Lower lobe of right lung (tissue), 2 donors: ENCODE data around the gene CCDC134. TPM values are rescaled to one million over a fixed set of nuclear protein-coding genes. Genes with fewer than 3 reads are reported as not detected.

ENCODE experiments used
- ATAC-seq, 2 donors: fragments of 200-7000 bp; cut with Tn5 transposase; one replicate each; pipeline ENCODE4 v1.9.1; 2020 to 2022; ENCODE audit warnings: mild to moderate bottlenecking in 2 of 2, moderate library complexity in 2 of 2
- DNase-seq: peaks from one replicate; pipeline ENCODE4 v3.0.0-alpha.2; 2020
- H3K27ac ChIP-seq: fragments of 200-600 bp; one replicate; pipeline ENCODE4 v1.8.0; 2022
- H3K27me3 ChIP-seq: fragments of 200-600 bp; one replicate; pipeline ENCODE4 v1.8.0; 2022; ENCODE audit warnings: low read depth
- H3K36me3 ChIP-seq: fragments of 200-600 bp; one replicate; pipeline ENCODE4 v1.8.0; 2022; ENCODE audit warnings: mild to moderate bottlenecking
- H3K4me1 ChIP-seq: fragments of 200-600 bp; one replicate; pipeline ENCODE4 v1.8.0; 2022
- H3K4me3 ChIP-seq: fragments of 200-600 bp; one replicate; pipeline ENCODE4 v1.8.0; 2022; ENCODE audit warnings: mild to moderate bottlenecking
- H3K9me3 ChIP-seq: fragments of 200-600 bp; one replicate; pipeline ENCODE4 v1.8.0; 2022
- intact Hi-C: fragments of 100-400 bp; cut with DNase I; formaldehyde crosslinking; loops from one replicate; pipeline ENCODE4 v1.11.0; 2022
- total RNA-seq: library from RNA; stranded (reverse); fragmentation: NEBNext Ultra II Directional; extraction: Animal tissue kit (Norgen Biotek cat#: 25700); gene quantifications from one replicate; pipeline ENCODE4 v1.2.1, GENCODE V29; 2021
- TF ChIP-seq, protein P1 (sequence below): fragments of 200-600 bp; IDR thresholded peaks from one replicate; pipeline ENCODE4 v1.8.0; 2022; ENCODE audit warnings: antibody characterized with exemption, mild to moderate bottlenecking
- donor health status: DM: no; HTN: yes; CAD: no; lungs with severe emphysema.

CCDC134 gene
- total RNA-seq, 1 donor from 2014 or later: 7.9 TPM

GRCh38 chr22:41818596-41818995, 18.1 kb downstream of the CCDC134 start:
- H3K4me3 ChIP-seq: no peak overlapping the region

GRCh38 chr22:41819257-41819656, 18.8 kb downstream of the CCDC134 start:
- H3K27me3 ChIP-seq: no peaks in the 10 kb centered on the region
- no peak for ATAC-seq
- H3K36me3 ChIP-seq: peaks cover 6% of the 10 kb centered on the region
- no peaks in the 10 kb centered on the region for H3K9me3 ChIP-seq
- DNase-seq: no peak
- no peak overlapping the region for H3K27ac ChIP-seq
- H3K4me3 ChIP-seq: no peak overlapping the region
- intact Hi-C loops: no loop called here
- TF ChIP-seq, protein P1, sequence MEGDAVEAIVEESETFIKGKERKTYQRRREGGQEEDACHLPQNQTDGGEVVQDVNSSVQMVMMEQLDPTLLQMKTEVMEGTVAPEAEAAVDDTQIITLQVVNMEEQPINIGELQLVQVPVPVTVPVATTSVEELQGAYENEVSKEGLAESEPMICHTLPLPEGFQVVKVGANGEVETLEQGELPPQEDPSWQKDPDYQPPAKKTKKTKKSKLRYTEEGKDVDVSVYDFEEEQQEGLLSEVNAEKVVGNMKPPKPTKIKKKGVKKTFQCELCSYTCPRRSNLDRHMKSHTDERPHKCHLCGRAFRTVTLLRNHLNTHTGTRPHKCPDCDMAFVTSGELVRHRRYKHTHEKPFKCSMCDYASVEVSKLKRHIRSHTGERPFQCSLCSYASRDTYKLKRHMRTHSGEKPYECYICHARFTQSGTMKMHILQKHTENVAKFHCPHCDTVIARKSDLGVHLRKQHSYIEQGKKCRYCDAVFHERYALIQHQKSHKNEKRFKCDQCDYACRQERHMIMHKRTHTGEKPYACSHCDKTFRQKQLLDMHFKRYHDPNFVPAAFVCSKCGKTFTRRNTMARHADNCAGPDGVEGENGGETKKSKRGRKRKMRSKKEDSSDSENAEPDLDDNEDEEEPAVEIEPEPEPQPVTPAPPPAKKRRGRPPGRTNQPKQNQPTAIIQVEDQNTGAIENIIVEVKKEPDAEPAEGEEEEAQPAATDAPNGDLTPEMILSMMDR: no peak
- no peaks in the 10 kb centered on the region for H3K4me1 ChIP-seq

More at GRCh38 chr22:41818596-41818995, 18.1 kb downstream of the CCDC134 start:
- ATAC-seq: no peak
- intact Hi-C loops: no loop called here
- H3K27me3 ChIP-seq: no peaks in the 10 kb centered on the region
- no peaks in the 10 kb centered on the region for H3K9me3 ChIP-seq
- DNase-seq: no peak
- TF ChIP-seq, protein P1: no peak
- peaks cover 11% of the 10 kb centered on the region for H3K36me3 ChIP-seq
- H3K4me1 ChIP-seq: no peaks in the 10 kb centered on the region
- no peak overlapping the region for H3K27ac ChIP-seq

DNA sequence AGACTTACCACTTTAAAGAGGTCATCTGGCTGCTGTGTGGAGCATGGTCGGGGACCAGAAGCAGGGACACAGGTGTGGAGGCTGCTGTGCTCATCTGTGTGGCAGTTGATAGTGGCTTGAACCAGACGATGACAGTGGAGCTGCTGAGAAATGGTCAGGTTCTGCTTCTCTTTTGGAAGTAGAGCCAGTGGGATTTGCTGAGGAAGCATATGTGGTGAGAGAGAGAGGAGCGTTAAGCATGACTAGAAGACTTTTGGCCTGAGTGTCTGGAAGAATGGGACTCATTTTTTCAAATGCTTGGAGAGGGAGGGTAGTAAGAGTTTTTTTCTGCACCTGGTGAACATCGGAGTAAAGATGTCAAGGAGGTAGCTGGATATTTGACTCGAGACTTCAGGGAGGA, 20.0 kb downstream of the CCDC134 start:
- ATAC-seq: no peak
- Histone ChIP-seq H3K36me3 (peaks cover 6% of the 10 kb centered on the region), H3K27me3 (no peaks in the 10 kb centered on the region), H3K4me3 (no peak overlapping the region), H3K27ac (no peak overlapping the region), H3K9me3 (no peaks in the 10 kb centered on the region), H3K4me1 (peaks cover 2% of the 10 kb centered on the region)
- DNase-seq: no peak
- intact Hi-C loops: no loop called here
- TF ChIP-seq, protein P1: no peak

DNA sequence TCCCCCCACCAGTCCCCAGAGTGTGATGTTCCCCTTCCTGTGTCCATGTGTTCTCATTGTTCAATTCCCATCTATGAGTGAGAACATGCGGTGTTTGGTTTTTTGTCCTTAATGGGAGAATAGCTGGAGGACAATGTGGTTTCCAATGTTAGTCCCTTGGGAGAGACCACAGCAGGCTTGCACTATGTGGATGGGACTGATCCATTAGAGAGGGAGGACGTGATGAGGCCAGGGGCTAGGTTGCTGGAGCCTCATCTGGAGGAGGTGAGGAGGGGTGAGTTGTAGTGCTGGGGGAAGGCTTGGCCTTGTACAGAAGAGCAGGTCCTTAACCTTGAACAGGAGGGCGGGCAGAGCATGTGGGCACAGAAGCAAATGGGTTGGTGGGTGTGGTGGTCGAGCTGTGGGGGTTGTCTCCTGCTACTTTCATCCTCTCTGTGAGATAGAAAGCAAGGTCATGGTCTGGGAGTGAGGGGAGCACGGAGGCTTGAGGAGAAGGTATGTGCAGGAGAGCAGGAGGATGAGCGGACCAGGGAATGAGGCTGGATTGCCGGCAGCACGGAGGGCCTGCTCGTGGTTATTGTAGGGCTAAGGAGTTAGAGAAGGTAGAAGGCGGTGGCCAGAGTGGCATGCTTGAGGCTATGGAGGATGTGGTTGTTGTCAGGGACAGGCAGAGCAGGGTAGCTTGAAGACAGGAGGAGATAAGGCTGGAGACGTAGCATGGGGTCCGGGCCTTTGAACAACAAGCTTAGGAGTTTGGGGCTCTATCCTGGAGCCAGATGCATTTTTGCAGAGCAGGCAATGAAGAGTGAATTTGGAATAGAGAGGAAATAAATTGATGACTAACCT, 21.2 kb downstream of the CCDC134 start:
- TF ChIP-seq, protein P1: no peak
- peaks cover 14% of the 10 kb centered on the region for H3K4me1 ChIP-seq
- H3K27me3 ChIP-seq: no peaks in the 10 kb centered on the region
- intact Hi-C loops: no loop called here
- H3K27ac ChIP-seq: no peak overlapping the region
- no peak overlapping the region for H3K4me3 ChIP-seq
- ATAC-seq (no peak), DNase-seq (no peak)
- no peaks in the 10 kb centered on the region for H3K9me3 ChIP-seq
- peaks cover 11% of the 10 kb centered on the region for H3K36me3 ChIP-seq

DNA sequence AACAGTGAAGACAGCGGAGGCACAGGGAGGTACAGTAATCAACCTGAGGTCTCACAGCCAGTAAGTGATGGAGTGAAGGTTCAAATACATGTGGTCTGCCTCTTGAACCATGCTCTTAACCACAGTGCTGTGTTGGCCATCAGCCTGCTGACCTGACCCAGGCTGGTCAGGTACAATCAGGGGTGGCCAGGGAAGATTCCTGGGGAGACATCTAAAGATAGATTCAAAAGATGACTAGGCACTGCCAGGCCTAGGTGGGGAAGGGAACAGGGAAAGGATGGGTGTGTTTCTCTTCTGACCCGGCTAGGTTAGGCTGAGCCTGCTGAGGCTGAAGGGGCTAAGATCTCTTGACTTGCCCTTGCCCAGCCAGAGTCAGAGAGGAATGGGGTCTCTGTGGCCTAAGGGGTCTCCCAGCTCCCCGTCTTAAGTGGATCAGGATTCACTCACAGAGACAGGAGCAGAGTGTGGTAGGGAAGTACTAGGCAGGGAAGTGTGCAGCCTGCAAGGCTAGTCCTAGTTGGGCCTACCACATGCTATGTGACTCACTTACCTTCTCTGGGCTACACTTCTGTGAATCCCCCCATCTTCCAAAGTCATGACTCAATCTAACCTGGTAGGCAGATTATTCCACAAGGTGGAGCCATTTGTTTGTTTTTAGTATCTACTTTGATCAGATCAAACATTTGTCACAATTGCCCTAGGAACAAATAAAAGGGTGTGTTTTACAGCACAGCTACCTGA, 22.0 kb downstream of the CCDC134 start:
- H3K27ac ChIP-seq: no peak overlapping the region
- no peak overlapping the region for H3K4me3 ChIP-seq
- peaks cover 18% of the 10 kb centered on the region for H3K4me1 ChIP-seq
- peaks cover 11% of the 10 kb centered on the region for H3K36me3 ChIP-seq
- DNase-seq (no peak), ATAC-seq (peak; percentile 37 to 75)
- H3K9me3 ChIP-seq: no peaks in the 10 kb centered on the region
- TF ChIP-seq, protein P1: peak; percentile 56
- intact Hi-C loops: no loop called here
- no peaks in the 10 kb centered on the region for H3K27me3 ChIP-seq
